Measurements from ENCODE around the gene KDM4C.

KDM4C gene

GRCh38 chr9:7148243-7148765 is 390.5 kb downstream of the KDM4C start:
- DNase-seq = no peak

GRCh38 chr9:7149258-7149657 is 391.5 kb downstream of the KDM4C start:
- DNase-seq = no peak

- DNase-seq = no peak
These were observed 392.5 kb downstream of the KDM4C start for GRCh38 chr9:7150153-7150890.

- DNase-seq = no peak
These were observed 395.4 kb downstream of the KDM4C start for GRCh38 chr9:7153134-7153533.

- no peak for DNase-seq
These were observed 395.8 kb downstream of the KDM4C start for GRCh38 chr9:7153566-7153965.

GRCh38 chr9:7154003-7154619 is 396.3 kb downstream of the KDM4C start:
- no peak for DNase-seq

GRCh38 chr9:7154650-7155049 is 396.9 kb downstream of the KDM4C start:
- DNase-seq = no peak

GRCh38 chr9:7161469-7161868 is 403.7 kb downstream of the KDM4C start:
- no peak for DNase-seq

- no peak for DNase-seq
These were observed 406.2 kb downstream of the KDM4C start for GRCh38 chr9:7163932-7164331.

GRCh38 chr9:7164440-7165330 is 406.9 kb downstream of the KDM4C start:
- DNase-seq = no peak

- DNase-seq = no peak
These were observed 407.7 kb downstream of the KDM4C start for GRCh38 chr9:7165331-7165975.

- no peak for DNase-seq
These were observed 408.3 kb downstream of the KDM4C start for GRCh38 chr9:7166074-7166473.

GRCh38 chr9:7169717-7170389 is 412.1 kb downstream of the KDM4C start:
- no peak for DNase-seq

- DNase-seq = no peak
These were observed 413.8 kb downstream of the KDM4C start for GRCh38 chr9:7171396-7172153.

- DNase-seq = no peak
These were observed 414.7 kb downstream of the KDM4C start for GRCh38 chr9:7172154-7173115.

GRCh38 chr9:7173139-7173538 is 415.4 kb downstream of the KDM4C start:
- no peak for DNase-seq

GRCh38 chr9:7174301-7174700 is 416.5 kb downstream of the KDM4C start:
- no peak for DNase-seq

GRCh38 chr9:7174884-7175283 is 417.1 kb downstream of the KDM4C start:
- no peak for DNase-seq

GRCh38 chr9:7176561-7176960 is 418.8 kb downstream of the KDM4C start:
- no peak for DNase-seq

- no peak for DNase-seq
These were observed 419.6 kb downstream of the KDM4C start for GRCh38 chr9:7177383-7177782.

Measured in activated gamma-delta T cell treated with Interleukin-2 at 50 U/mL for 16 hours (primary cell).